Hepatic stellate cell (primary cell): ENCODE results near the gene TRRAP.
"Not testable (repeated sequence)": the region's sequence is repeated elsewhere in the genome, so short reads cannot be mapped to it uniquely, and the experiment has no call there.

ENCODE experiments used
- DNase-seq: peaks from one replicate; pipeline ENCODE4 v3.0.0; 2011; ENCODE audit warnings: low spot score

Gene TRRAP

DNA sequence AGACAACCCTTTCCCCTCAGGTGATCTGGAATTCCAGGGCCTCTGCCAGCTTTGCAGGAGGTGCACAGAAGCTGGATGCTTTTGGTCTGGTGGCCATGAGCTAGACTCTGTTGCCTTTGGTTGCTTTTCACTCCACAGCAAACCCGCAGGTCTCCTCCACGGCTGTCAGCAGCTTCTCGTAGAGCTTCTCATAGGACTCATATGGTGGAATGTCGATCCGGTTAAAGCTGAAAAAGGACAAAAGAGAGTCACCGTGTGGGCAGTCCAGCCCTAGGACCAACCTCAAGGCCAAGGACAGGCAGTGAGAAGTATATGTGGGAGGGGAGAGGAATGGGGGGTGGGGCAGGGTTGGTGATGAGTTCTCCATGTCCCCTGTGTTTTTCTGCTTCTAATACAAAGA is 152.1 kb downstream of the TRRAP start:
- no peak for DNase-seq

DNA sequence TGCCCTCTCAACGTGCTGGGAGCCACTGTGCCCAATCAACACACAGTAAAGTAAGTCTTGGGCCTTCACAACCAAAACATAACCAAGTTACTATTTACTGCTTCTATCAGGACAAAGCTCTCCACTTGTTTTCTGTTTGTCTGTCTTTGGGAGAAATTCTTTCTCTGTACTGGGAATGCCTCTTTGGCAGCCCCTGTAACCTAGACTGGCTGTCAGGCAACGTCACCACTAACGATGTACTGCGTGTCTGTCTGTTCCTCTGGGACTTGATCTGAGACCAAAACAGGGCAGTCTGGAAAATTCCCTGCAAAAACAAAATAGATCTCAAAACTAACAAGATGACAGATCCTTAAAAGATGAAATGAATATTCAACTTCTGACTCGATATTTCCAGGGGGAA is 152.6 kb downstream of the TRRAP start:
- peak; percentile 60 for DNase-seq

DNA sequence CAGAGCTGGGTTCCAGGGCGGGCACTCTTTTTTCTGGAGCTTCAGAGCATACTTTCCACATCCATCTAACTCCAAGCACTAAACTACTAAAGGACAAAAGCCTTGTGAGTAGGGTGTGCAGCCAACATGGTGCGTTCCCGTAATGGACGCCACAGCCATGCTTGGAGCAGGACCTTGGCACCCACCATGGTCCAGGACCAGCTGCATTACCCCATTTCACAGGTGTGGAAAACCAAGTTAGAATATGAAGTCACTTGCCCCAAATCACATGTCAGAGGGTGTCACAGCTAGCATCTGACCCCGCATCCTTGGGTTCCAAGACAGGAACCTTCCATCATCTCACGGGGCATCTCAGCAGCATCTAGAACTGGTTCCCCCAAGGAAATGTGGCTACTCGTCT is 153.2 kb downstream of the TRRAP start:
- no peak for DNase-seq

DNA sequence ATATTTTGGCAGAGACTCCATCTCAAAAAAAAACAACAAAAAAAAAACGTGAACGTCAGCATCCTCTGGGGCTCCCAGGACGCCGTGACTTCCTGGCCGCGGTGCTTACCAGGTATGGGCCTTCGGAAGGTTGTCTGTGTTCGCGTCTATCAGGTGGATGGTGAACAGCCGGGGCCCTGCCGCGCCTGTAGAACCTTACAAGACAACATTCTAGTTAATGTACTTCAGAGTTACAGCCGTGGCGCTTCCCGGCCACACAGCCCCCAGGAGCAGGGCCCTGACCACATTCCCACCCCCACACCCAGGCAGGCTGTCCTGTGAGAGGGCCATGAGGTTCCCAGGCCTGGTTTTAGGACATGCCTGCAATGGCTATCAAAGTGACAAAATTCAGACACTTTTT is 154.6 kb downstream of the TRRAP start:
- no peak for DNase-seq

DNA sequence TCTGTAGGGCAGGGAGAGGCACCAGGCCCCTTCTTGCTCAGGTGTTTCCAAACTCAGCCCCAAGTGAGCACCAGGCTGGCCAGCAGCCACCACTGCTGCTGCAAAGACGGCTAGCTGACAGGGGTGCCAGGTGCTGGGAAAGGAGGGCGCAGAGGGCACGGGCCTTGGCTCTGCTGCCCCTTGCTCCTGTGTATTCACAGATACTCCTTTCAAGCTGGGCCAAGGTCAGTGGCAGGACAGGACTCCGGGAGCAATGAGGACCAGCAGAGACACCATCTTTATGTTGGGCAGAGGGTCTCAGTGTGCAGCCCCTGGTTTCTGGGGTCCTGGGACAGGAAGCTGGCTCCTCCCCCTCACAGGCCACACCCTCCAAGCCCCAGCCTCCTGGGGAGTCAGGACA is 155.4 kb downstream of the TRRAP start:
- no peak for DNase-seq

DNA sequence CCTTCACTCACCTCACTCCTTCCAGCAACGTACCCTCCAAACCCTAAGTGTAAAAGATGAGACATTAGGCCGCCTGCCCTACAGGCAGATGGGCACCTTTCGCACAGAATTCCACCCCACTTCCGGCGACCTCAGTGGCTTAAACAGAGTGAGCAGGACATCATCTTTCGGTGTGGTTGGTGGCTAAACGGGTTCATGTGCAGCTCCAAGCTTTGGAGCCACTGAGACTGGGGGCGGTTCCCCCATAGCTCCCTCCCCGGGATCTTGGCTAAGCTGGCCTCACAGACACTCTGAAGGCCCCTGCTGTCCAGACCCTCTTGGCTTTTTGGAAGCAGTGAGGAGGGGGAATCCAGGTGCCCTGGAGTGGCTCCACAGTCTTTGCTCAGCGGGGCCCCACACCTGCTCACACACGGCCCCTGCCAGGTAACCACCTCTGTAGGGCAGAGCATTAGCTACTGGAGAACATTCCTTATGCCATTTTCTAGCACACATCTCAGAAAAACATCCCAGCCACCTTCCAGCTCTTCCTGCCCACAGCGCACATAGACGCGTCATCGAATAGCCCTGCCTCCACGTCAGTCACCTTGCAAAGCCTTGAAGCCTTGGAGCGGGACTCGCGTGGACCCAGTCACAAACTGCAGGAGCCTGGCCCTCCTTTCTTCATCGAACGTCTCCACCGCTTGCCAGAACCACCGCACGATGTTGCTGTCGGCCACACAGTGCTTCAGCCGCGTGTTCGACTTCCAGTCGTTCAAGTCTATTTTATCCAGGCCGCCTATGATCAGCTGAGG is 156.8 kb downstream of the TRRAP start:
- DNase-seq, result no peak

DNA sequence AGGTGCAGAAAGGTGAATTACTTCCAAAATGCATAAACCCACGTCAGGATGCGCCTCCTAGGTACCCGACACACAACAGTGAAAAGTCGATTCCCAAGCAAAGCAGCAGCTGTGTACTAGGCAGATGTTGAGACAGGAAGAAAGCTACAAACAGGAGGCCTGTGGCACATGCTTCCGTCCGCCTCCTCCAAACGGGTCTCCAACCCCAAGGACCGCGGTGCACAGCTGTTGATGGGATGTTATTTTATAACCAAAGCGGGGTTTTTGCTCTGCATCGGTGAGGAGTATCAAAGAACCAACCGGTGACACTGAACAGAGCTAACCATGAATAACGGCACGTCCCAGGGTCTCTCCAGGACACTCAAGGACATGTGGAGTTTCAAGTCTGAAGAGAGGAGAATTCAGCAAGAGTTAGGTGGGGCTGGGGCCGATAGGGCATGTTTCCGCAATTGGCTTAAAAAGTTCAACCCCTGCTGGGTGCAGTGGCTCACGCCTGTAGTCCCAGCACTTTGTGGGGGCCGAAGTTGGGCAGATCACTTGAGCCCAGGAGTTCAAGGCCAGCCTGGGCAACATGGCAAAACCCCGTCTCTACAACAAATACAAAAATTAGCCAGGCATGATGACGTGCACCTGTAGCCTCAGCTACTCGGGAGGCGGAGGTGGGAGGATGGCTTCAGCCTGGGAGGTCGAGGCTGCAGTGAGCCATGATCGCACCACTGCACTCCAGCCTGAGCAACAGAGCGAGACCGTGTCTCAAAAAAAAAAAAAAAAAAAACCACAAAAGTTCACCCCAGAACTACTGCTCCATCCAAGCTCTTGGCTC is 157.6 kb downstream of the TRRAP start:
- DNase-seq, result no peak

DNA sequence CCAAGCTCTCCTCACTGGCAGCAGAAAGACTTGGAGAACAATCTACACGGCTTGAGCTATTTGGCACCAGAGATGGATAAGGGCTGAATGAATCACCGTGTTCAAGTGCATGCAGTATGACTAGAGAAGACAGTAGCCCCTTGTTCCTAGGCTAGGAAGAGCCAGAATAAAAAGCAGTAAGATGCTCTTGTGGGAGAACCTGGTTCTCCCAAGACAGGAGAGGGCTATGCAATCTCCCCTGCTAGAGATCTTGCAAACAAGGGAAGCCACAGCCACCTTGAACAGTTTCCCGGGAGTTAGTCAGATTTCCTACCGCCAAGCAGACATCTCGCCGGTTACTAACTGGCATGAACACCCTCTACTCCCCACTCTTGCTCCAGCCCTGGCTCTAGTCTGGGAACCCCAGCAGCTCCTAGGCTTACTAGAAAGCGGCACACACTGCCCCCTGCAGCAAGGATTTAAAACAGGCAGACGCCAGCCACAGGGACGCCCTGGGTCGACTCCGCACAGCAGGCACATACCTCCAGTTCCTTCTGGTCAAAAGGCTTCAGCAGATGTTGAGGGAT is 158.3 kb downstream of the TRRAP start:
- no peak for DNase-seq

DNA sequence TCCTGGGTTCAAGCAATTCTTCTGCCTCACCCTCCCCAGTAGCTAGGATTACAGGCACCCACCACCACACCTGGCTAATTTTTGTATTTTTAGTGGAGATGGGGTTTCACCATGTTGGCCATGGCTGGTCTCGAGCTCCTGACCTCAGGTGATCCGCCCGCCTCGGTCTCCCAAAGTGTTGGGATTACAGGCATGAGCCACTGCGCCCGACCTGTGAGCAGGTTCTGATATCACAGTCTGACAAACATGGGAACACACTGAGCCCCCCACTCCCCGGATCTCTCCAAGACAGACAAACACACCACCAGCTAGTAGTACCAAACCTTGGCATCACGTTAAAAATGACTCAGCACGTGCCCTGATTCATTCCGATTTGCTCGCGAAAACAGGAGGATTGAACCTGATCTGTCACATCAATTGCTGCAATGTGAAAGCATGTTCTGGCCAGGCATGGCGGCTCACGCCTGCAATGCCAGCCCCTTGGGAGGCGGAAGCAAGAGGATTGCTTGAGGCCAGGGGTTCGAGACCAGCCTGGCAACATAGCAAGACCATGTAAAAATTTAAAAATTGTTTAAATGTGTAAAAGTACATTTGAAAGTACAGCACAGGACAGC is 159.1 kb downstream of the TRRAP start:
- DNase-seq, result no peak

DNA sequence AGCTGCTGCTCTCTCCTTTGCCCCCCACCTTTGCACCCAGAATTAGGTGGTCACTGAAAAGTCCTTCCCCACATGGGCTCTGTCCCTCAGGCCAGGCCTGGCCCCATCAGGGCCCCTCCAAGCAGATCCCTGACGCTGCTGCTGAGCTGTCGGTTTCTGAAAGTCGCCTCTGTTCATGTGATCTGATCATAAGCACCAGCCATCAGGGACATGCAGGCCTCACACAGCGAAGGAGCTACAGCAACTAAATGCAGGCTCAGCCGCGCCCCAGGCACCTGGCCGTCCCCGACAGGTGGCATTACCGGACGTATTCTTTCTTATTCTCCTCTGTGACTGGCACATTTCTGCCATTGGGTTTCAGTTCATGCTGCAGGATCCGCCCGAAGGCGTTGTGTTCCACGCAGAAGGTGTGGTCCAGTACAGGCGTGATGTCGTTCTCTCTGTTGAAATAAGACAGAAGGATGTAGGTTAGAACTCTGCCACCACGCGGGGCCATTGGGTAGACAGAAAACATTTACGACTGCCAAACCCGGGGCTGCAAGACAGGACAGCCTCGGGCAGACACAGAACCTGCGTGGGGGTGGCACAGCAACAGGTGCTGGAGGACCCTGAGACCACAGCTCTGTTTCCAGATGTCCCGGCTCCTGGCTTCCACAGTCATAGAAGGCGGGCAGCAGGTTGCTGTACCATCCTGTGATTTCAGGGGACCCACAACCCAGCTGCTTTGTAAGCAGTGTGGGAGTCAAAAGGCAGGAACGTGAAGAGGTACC is 159.9 kb downstream of the TRRAP start:
- DNase-seq, result no peak

DNA sequence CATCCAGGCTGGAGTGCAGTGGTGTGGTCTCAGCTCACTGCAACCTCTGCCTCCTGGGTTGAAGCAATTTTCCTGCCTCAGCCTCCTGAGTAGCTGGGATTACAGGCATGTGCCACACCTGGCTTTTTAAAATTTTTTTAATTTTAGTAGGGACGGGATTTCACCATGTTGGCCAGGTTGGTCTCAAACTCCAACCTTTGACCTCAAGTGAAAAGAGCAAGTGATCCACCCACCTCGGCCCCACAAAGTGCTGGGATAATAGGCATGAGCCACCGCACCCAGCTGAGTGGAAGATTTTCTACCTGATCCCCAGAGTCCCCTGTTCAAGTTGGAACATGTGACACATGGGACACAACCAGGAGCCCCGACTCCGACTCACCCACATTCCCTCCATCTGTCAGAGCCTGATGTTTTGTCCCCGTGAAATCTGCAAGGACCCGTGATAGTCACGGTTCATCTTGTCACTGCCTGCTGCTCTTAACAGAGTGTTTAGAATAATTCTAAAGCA is 161.1 kb downstream of the TRRAP start:
- DNase-seq, result no peak

DNA sequence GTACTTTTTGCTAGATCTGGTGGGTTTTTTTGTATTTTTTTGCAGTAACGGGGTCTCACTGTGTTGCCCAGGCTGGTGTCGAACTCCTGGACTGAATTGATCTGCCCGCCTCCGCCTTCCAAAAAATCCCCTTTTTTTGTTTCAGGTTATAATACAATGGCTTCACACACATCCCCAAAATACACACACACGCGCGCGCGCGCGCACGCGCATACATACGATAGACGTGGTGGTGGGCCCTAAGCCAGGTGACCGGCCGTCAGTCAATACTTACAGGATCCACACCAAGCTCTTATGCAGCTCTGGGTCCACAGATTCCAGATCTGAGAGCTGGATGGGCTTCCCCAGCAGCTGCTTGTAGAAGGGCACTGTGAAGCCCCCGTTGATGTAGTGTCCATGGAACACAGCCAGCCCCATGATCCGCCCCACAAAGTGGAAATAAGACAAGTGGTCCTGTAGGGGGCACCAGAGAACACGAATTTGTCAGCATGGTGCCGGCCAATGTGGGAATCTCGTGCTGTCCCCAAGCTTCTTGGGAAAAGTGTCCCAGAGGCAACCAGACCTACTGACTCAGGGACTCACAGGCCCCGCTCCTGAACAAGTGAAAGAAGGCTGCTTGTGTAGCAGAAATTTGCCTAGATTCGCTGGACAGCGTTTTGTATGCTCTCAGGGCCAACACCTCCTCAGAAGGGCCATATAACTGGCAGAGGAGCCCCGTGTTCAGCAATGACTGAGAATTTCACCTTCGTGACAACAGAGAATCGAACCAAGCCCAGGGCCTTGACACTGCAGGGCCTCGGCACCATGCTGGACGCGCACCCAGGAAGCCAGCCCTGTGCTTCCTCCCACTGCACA is 162.0 kb downstream of the TRRAP start:
- DNase-seq, result peak; percentile 96

DNA sequence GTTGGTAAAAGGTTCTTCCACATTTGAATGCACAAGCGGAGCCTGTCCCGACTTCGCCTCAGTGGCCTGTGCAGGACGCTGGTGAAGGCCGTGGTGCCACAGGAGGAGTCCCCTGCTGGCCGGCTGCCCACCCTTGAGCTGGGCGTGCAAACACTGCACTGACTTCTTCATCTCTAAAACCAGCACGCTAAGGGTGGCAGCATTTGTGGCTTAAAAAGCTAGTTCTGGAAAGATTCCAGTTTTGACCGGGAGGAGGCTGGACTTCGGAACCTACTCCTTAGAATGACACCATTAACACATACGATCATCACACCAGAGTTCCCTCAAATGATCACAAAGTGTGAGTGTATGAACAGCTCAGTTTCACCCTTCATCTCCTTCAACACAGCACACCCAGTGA is 163.2 kb downstream of the TRRAP start:
- DNase-seq, result no peak

DNA sequence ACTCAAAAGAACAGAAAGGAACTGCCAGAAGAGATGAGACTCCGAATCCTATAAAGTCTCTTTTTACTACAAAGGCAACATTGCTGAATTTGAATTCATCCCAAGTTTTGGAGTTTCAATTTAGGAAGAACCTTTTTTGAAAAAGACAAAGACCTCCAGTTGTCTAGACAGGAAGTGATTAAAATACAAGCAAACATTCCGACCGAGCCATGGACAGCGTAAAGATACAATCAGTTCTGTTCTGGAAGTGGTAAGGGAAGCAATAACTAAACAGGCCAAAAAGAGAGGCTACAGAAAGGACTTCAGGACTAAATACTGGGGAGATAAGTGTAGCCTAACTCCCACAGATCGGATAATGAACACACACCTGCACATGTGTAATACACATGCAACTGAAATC is 164.6 kb downstream of the TRRAP start:
- no peak for DNase-seq

DNA sequence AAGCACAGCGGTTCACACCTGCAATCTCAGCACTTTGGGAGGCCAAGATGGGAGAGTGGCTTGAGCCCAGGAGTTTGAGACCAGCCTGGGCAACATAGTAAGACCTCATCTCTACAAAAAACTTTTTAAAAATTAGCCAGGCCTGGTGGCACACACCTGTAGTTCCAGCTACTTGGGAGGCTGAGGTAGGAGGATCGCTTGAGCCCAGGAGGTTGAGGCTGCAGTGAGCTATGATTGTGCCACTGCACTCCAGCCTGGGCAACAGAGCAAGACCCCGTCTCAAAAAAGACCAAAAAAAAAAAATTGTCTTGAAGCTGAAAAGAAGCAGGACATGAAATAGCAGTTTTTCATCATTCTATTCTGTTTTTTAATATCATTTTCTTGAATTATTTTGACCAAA is 166.5 kb downstream of the TRRAP start:
- DNase-seq, result not testable (repeated sequence)

DNA sequence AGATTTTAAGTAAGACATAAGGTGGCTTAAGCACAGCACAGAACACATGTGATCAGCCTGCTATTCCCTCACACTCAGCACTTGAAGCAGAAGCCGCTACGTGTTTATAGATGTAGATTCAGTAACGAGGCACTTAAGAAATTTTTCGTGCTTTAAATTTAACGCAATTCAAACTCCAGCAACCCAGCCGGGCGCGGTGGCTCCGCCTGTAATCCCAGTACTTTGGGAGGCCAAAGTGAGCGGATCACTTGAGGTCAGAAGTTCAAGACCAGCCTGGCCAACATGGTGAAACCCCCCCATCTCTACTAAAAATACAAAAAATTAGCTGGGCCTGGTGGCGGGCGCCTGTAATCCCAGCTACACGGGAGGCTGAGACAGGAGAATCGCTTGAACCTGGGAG is 167.9 kb downstream of the TRRAP start:
- not testable (repeated sequence) for DNase-seq

DNA sequence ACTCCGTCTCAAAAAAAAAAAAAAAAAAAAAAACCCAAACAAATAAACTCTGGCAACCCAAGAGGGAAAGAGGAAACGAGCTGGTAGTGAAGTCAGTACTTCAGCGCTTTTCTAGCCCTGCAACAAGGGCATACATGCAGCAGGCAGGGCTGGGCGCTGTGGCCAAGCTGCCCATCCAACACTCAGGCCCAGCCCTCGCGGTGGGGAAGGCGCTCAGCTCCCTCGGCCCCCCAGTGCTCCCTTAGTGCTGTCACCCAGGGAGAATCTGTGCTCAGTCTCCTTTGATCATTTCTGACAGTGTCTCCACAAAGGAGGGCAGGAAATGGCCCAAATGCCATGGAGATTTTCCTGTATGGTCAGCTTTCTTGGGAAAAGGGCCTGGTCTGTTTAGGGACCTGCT is 168.4 kb downstream of the TRRAP start:
- no peak for DNase-seq

DNA sequence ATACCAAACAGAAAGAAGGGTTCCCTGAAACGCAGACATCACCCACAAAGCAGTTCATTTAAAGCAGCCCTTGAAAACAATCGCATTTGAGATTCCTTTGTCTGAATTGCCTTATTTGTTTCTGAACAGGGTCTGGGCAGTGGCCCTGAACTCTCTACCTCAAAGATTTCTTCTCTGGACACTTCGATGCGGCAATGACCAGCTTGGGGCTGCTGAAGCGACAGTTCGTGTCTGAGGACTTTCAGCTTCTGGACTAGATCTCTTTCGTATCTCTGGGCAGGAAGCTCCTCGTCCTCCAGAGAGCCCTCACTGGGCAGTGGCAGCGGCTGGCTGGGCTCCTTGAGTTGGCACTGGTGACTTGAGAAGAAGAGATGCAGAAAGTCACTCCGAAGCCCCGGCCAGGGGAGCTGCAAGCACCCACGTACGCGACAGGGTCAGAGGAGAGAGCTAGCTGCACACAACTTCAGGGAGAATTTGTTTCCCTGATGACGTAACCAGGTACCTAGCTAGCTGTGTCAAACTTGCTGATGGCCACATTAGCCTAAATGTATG is 169.3 kb downstream of the TRRAP start:
- no peak for DNase-seq

DNA sequence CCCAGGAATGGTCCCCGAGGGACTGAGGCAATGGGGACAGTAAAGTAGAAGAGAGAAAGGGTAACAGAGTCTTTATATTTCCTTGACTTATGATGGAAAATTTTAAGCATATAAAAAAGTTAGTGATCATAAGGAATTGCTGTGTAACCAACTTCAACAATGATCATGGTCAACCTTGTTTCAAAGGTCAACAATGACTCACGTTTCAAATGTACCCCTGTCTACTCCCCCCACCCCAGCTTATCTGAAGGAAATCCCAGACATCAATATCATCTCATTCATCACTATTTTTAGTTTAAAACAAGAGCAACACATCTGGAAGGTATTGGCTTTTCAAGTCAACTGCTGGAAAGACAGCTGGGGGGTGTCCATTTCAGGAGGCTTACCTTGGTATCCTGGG is 172.6 kb downstream of the TRRAP start:
- DNase-seq, result no peak

DNA sequence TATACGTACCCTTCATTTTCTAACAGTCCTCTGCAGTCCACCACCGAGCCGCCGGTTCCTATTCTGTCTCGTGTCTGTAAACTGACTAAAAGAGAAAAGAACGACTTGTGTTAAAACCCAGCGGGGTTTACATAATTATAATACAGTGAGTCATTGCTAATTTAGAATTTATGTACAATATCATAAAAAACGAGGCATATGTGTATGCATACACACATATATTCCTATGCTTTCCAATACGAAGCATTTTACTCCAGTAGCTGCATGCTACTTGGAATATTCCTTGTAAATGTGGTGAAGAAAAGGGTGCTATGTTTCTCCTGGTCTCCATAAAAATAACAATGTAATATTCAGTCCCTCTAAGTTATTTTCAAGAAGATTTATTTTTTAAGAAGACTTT is 176.4 kb downstream of the TRRAP start:
- no peak for DNase-seq
